ENCODE results near the gene CBARP.

The CBARP gene

DNA sequence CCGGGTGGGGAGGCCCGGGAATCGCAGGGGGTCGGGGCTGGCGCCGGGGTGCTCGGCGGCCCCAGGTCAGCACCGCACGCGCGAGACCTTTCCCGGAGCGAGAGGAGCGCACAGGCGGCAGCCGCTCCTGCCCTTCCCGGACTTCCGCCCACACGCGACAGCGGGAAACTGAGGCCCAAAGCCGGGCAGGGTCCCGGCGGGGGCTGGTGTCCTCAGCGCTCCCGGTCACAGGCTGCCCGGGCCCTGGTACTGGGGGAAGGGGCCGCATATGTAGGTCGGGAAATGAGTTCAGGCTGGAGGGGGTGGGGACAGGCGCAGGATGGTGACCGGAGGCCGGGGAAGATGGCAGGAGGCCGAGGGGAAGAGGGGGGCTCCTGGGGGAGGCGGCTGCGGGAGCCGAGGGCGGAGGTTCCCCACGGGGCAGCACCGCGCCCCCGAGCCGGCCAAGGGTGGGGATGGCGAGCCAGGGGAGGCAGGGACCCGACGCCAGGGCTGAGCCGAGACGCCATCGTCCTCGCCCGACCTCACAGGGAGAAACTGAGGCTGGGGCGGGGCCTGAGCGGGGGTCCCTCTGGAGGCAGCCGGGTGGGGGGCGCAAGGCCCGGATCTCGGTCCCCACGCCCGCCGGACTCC, 662 bp downstream of the CBARP start (continued):
- TF ChIP-seq, protein P1, sequence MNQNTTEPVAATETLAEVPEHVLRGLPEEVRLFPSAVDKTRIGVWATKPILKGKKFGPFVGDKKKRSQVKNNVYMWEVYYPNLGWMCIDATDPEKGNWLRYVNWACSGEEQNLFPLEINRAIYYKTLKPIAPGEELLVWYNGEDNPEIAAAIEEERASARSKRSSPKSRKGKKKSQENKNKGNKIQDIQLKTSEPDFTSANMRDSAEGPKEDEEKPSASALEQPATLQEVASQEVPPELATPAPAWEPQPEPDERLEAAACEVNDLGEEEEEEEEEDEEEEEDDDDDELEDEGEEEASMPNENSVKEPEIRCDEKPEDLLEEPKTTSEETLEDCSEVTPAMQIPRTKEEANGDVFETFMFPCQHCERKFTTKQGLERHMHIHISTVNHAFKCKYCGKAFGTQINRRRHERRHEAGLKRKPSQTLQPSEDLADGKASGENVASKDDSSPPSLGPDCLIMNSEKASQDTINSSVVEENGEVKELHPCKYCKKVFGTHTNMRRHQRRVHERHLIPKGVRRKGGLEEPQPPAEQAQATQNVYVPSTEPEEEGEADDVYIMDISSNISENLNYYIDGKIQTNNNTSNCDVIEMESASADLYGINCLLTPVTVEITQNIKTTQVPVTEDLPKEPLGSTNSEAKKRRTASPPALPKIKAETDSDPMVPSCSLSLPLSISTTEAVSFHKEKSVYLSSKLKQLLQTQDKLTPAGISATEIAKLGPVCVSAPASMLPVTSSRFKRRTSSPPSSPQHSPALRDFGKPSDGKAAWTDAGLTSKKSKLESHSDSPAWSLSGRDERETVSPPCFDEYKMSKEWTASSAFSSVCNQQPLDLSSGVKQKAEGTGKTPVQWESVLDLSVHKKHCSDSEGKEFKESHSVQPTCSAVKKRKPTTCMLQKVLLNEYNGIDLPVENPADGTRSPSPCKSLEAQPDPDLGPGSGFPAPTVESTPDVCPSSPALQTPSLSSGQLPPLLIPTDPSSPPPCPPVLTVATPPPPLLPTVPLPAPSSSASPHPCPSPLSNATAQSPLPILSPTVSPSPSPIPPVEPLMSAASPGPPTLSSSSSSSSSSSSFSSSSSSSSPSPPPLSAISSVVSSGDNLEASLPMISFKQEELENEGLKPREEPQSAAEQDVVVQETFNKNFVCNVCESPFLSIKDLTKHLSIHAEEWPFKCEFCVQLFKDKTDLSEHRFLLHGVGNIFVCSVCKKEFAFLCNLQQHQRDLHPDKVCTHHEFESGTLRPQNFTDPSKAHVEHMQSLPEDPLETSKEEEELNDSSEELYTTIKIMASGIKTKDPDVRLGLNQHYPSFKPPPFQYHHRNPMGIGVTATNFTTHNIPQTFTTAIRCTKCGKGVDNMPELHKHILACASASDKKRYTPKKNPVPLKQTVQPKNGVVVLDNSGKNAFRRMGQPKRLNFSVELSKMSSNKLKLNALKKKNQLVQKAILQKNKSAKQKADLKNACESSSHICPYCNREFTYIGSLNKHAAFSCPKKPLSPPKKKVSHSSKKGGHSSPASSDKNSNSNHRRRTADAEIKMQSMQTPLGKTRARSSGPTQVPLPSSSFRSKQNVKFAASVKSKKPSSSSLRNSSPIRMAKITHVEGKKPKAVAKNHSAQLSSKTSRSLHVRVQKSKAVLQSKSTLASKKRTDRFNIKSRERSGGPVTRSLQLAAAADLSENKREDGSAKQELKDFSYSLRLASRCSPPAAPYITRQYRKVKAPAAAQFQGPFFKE (tag by site-specific recombination; IDR thresholded peaks at IDR 0.05; ENCODE audit: borderline replicate concordance) = no peak
- TF ChIP-seq ZNF785 (tag by site-specific recombination; IDR thresholded peaks at IDR 0.05) (no peak), ZNF24 (tag by site-specific recombination; IDR thresholded peaks at IDR 0.05) (no peak), ZNF132 (tag by site-specific recombination; IDR thresholded peaks at IDR 0.05; ENCODE audit: borderline replicate concordance) (no peak), SCRT2 (tag by site-specific recombination; IDR thresholded peaks at IDR 0.05) (no peak), ZNF658 (tag by site-specific recombination; IDR thresholded peaks at IDR 0.05) (no peak), ZNF174 (tag by site-specific recombination; IDR thresholded peaks at IDR 0.05) (no peak), IKZF3 (tag by site-specific recombination; IDR thresholded peaks at IDR 0.05) (peak; percentile 13; the same call in 1 of the 2 replicates), HOXC10 (CRISPR knock-in tag; IDR thresholded peaks at IDR 0.05) (no peak), ZFP37 (tag by site-specific recombination; IDR thresholded peaks at IDR 0.05) (no peak), YY1 (tag by site-specific recombination; IDR thresholded peaks at IDR 0.05) (no peak), ZNF311 (tag by site-specific recombination; IDR thresholded peaks at IDR 0.05; ENCODE audit: borderline replicate concordance) (no peak), ZNF211 (tag by site-specific recombination; IDR thresholded peaks at IDR 0.05; ENCODE audit: low read depth) (no peak), KLF1 (tag by site-specific recombination; IDR thresholded peaks at IDR 0.05) (peak; percentile 75)
- TF ChIP-seq, protein P2, sequence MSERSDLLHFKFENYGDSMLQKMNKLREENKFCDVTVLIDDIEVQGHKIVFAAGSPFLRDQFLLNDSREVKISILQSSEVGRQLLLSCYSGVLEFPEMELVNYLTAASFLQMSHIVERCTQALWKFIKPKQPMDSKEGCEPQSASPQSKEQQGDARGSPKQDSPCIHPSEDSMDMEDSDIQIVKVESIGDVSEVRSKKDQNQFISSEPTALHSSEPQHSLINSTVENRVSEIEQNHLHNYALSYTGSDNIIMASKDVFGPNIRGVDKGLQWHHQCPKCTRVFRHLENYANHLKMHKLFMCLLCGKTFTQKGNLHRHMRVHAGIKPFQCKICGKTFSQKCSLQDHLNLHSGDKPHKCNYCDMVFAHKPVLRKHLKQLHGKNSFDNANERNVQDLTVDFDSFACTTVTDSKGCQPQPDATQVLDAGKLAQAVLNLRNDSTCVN (tag by site-specific recombination; optimal IDR thresholded peaks at IDR 0.05) = peak; percentile 66
- TF ChIP-seq, protein P3, sequence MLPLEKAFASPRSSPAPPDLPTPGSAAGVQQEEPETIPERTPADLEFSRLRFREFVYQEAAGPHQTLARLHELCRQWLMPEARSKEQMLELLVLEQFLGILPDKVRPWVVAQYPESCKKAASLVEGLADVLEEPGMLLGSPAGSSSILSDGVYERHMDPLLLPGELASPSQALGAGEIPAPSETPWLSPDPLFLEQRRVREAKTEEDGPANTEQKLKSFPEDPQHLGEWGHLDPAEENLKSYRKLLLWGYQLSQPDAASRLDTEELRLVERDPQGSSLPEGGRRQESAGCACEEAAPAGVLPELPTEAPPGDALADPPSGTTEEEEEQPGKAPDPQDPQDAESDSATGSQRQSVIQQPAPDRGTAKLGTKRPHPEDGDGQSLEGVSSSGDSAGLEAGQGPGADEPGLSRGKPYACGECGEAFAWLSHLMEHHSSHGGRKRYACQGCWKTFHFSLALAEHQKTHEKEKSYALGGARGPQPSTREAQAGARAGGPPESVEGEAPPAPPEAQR (tag by site-specific recombination; IDR thresholded peaks at IDR 0.05) = no peak

DNA sequence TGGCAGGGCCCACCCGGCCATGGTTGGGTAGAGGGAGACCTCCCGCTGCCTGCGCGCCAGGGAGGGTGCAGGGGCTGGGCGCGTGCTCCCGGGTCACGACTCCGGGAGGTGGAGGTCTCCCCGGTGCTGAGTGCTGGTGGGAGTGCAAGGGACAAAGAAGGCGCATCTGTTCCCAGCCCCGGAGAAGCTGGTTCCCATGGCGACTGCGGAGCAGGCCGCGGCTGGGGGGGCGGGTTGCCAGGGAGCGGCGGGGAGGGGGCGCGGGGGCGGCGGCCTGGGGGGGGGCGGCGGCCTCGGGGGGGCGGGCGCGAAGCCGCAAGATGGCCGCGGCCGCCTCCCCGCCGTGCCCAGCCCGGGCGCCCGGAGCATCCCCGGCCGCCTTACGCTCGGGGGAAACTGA, 1.2 kb downstream of the CBARP start:
- no peaks in the 10 kb centered on the region for H3K9me3 ChIP-seq (ENCODE audit: control insufficient read depth, insufficient read depth, low read depth, low read length)
- H3K4me3 ChIP-seq (ENCODE audit: low read depth, low read length) = peak overlapping the region; percentile 56
- CTCF ChIA-PET = no interaction called here
- H3K4me1 ChIP-seq (ENCODE audit: control insufficient read depth, insufficient read depth, low read length) = peaks cover 3% of the 10 kb centered on the region
- peak overlapping the region; percentile 60; the same call in 1 of the 2 replicates for H3K27ac ChIP-seq (ENCODE audit: extremely low read depth, low read depth, low read length)
- peaks cover 0 to 36% of the 10 kb centered on the region in 2 experiments; a peak in 1 of 3 replicates for H3K36me3 ChIP-seq (ENCODE audit: control insufficient read depth in 2 of 2, insufficient read depth in 1 of 2, low read length in 2 of 2)
- POLR2A ChIA-PET = interaction anchor here (0.8 to 1.5 kb wide), 2 partner anchors 17 to 33 kb away, joined by 4 read pairs; partner anchors contain the start of gene CIRBP
- TF ChIP-seq ZNF658 (tag by site-specific recombination; IDR thresholded peaks at IDR 0.05) (no peak), MEIS1 (CRISPR knock-in tag; IDR thresholded peaks at IDR 0.05; ENCODE audit: borderline replicate concordance) (no peak), HOXA7 (CRISPR knock-in tag; IDR thresholded peaks at IDR 0.05; ENCODE audit: borderline replicate concordance) (no peak), ZNF311 (tag by site-specific recombination; IDR thresholded peaks at IDR 0.05; ENCODE audit: borderline replicate concordance) (no peak), BCL11A (tag by site-specific recombination; IDR thresholded peaks at IDR 0.05; ENCODE audit: low read depth) (no peak), ZFP69B (tag by site-specific recombination; IDR thresholded peaks at IDR 0.05) (no peak), TCF7L2 (IDR thresholded peaks at IDR 0.05; ENCODE audit: borderline replicate concordance, low read depth, low read length) (no peak), ZNF266 (tag by site-specific recombination; IDR thresholded peaks at IDR 0.05; ENCODE audit: low read depth) (no peak), ZNF391 (tag by site-specific recombination; IDR thresholded peaks at IDR 0.05; ENCODE audit: borderline replicate concordance, low read depth) (no peak), ZNF785 (tag by site-specific recombination; IDR thresholded peaks at IDR 0.05) (no peak), ZNF521 (tag by site-specific recombination; IDR thresholded peaks at IDR 0.05) (no peak), ZNF544 (tag by site-specific recombination; IDR thresholded peaks at IDR 0.05) (no peak)
- TF ChIP-seq, protein P4, sequence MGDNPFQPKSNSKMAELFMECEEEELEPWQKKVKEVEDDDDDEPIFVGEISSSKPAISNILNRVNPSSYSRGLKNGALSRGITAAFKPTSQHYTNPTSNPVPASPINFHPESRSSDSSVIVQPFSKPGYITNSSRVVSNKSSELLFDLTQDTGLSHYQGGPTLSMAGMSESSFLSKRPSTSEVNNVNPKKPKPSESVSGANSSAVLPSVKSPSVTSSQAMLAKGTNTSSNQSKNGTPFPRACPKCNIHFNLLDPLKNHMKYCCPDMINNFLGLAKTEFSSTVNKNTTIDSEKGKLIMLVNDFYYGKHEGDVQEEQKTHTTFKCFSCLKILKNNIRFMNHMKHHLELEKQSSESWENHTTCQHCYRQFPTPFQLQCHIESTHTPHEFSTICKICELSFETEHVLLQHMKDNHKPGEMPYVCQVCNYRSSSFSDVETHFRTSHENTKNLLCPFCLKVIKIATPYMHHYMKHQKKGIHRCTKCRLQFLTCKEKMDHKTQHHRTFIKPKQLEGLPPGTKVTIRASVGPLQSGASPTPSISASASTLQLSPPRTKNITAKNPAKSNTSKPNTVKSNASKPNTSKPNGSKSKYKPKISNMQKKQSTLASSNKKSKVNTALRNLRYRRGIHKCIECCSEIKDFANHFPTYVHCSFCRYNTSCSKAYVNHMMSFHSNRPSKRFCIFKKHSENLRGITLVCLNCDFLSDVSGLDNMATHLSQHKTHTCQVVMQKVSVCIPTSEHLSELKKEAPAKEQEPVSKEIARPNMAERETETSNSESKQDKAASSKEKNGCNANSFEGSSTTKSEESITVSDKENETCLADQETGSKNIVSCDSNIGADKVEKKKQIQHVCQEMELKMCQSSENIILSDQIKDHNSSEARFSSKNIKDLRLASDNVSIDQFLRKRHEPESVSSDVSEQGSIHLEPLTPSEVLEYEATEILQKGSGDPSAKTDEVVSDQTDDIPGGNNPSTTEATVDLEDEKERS (tag by site-specific recombination; IDR thresholded peaks at IDR 0.05) = no peak

Data from HEK293 (cell line).